Spleen (tissue), 11 donors: ENCODE data around the gene SLC25A10. TPM values are rescaled to one million over a fixed set of nuclear protein-coding genes. Genes with fewer than 3 reads are reported as not detected.

Experiments
- DNase-seq: peaks from one replicate; pipeline ENCODE4 v3.0.0-alpha.2; 2020
- H3K27ac ChIP-seq, 8 donors: fragments of 200-600 bp; sonication (generic) in 7 of 8; 1 replicate in 4 of 8; 2 replicates in 4 of 8; pipeline versions ENCODE4 v1.5.0 to v1.8.0; 2016 to 2021; ENCODE audit warnings: inconsistent platforms in 4 of 8, mild to moderate bottlenecking in 4 of 8, moderate library complexity in 1 of 8
- H3K27me3 ChIP-seq, 7 donors: fragments of 200-600 bp; sonication (generic) in 6 of 7; replicated peaks in 1 of 7; 1 replicate in 4 of 7; 2 replicates in 3 of 7; pipeline versions ENCODE4 v1.5.0 to v1.8.0; 2016 to 2021; ENCODE audit warnings: inconsistent platforms in 3 of 7, mild to moderate bottlenecking in 1 of 7
- H3K36me3 ChIP-seq, 6 donors: fragments of 200-600 bp; sonication (generic) in 5 of 6; 1 replicate in 4 of 6; 2 replicates in 2 of 6; pipeline versions ENCODE4 v1.5.0 to v1.8.0; 2016 to 2021; ENCODE audit warnings: inconsistent platforms in 2 of 6
- H3K4me1 ChIP-seq, 6 donors: fragments of 200-600 bp; sonication (generic) in 5 of 6; 1 replicate in 3 of 6; 2 replicates in 3 of 6; pipeline versions ENCODE4 v1.5.0 to v1.8.0; 2016 to 2021; ENCODE audit warnings: inconsistent platforms in 3 of 6
- H3K4me3 ChIP-seq, 8 donors: fragments of 200-600 bp; sonication (generic) in 7 of 8; 1 replicate in 4 of 8; 2 replicates in 4 of 8; pipeline versions ENCODE4 v1.5.0 to v1.8.0; 2016 to 2021; ENCODE audit warnings: inconsistent platforms in 4 of 8, mild to moderate bottlenecking in 4 of 8, moderate library complexity in 2 of 8
- H3K9me3 ChIP-seq, 8 donors: fragments of 200-600 bp; sonication (generic) in 7 of 8; 1 replicate in 4 of 8; 2 replicates in 4 of 8; pipeline versions ENCODE4 v1.5.0 to v1.8.0; 2016 to 2021; ENCODE audit warnings: inconsistent platforms in 4 of 8
- POLR2A ChIP-seq, 3 donors: fragments of 450-650 bp; IDR thresholded peaks; one replicate each; pipeline ENCODE4 v1.5.1; 2017; ENCODE audit warnings: antibody characterized with exemption in 3 of 3, mild to moderate bottlenecking in 1 of 3
- POLR2AphosphoS5 ChIP-seq, 3 donors: sonication (generic); formaldehyde crosslinking; IDR thresholded peaks; one replicate each; pipeline ENCODE4 v1.5.1; 2017; ENCODE audit warnings: antibody characterized with exemption in 3 of 3
- WGBS, 5 donors: extraction: QIAGEN DNeasy Blood & Tissue Kit in 3 of 5; methylation state at CpG; one replicate each; pipeline versions ENCODE4 v1.1.5 to v1.1.7; 2013 to 2018; 5-methylcytosine and 5-hydroxymethylcytosine counted together
- intact Hi-C: fragments of 100-400 bp; cut with DNase I; formaldehyde crosslinking; loops from one replicate; pipeline ENCODE4 v1.15.0; 2023; ENCODE audit warnings: low total_unique reads
- microRNA-seq, 3 donors: library from miRNA; unstranded; fragments of <30 nt; microRNA quantifications; one replicate each; pipeline versions ENCODE4 to v1.1.0, GENCODE V29; 2019 to 2020
- polyA plus RNA-seq, 3 donors: library from polyadenylated mRNA; stranded (reverse); fragments of 200-250 nt; gene quantifications; one replicate each; pipeline ENCODE4 v1.2.1, GENCODE V29; 2013
- small RNA-seq, 4 donors: library from RNA; depleted of rRNA; stranded (forward); fragments of <200 nt; gene quantifications; one replicate each; pipeline ENCODE3, GENCODE V24; 2016
- total RNA-seq, 7 donors: library from RNA; depleted of rRNA in 3 of 7; stranded (reverse); fragments of >200 nt in 3 of 7; fragmentation: NEBNext Ultra II Directional in 4 of 7; extraction: Animal tissue kit (Norgen Biotek cat#: 25700) in 4 of 7; gene quantifications; one replicate each; pipeline versions ENCODE4 v1.1.0 to v1.2.1, GENCODE V29; 2016 to 2021
- TF ChIP-seq, protein P1 (sequence below), 11 experiments: fragments of 200-600 bp in 7 of 11; fragments of 450-650 bp in 4 of 11; sonication (generic) in 4 of 11; IDR thresholded peaks in 8 of 11; conservative IDR thresholded peaks in 3 of 11; 1 replicate in 7 of 11; 2 replicates in 4 of 11; pipeline versions ENCODE4 v1.4.0 to v1.8.0; 2016 to 2021; ENCODE audit warnings: antibody characterized with exemption in 11 of 11, inconsistent platforms in 4 of 11, mild to moderate bottlenecking in 1 of 11
- donor health status: healthy with polysubstance abuse.
- donor health status: DM: no; HTN: no; CAD: no; lungs with moderate emphysema.
- donor health status: DM: no; HTN: no; CAD: no.
- donor health status: Bipolar disorder and iron deficiency.
- donor health status: healthy.
- donor health status: DM: no; HTN: no; CAD: no.
- donor health status: DM: yes; HTN: yes; CAD: no.

SLC25A10 gene
- total and polyA plus RNA-seq, 10 donors = 2.9 to 7.7 (median 4.0) TPM

DNA sequence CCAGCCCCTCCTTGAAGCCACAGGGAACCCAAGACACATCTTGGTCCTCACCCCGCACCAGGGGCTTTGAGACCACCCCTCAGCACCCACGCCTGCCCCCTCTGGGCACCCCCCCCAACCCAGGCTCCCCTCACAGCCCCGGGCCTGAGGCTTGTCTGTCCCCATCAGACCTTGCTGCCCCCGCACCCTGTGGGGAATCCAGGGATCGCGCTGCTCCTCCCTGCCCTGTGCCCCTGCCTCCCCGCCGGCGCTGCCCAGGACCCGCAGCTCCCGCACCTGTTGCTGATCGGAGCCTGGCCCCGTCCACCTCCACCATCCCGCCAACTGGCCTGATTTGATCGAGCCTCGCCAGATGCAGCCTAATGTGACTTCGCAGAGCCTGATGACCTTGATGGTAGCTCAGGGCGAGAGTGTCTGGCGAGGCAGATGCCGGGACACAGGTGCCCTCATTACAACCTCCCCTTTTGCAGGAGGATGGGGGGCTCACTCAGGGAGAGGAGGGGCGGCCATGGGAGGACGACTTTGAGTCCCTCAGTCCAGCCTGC, 29.0 kb downstream of the SLC25A10 start:
- Histone ChIP-seq H3K36me3 (no peaks in the 10 kb centered on the region), H3K4me3 (peak overlapping the region in 1 of 8 donors; percentile 1), H3K9me3 (no peaks in the 10 kb centered on the region), H3K27me3 (peaks cover 0 to 23% (median 0%) of the 10 kb centered on the region in 7 donors), H3K4me1 (peaks cover 0 to 22% (median 12%) of the 10 kb centered on the region in 6 donors), H3K27ac (peak overlapping the region in 2 of 8 donors; percentile 52 to 62)
- TF ChIP-seq POLR2A (IDR thresholded peaks at IDR 0.05) (no peak), POLR2AphosphoS5 (IDR thresholded peaks at IDR 0.05) (no peak)
- TF ChIP-seq, protein P1, sequence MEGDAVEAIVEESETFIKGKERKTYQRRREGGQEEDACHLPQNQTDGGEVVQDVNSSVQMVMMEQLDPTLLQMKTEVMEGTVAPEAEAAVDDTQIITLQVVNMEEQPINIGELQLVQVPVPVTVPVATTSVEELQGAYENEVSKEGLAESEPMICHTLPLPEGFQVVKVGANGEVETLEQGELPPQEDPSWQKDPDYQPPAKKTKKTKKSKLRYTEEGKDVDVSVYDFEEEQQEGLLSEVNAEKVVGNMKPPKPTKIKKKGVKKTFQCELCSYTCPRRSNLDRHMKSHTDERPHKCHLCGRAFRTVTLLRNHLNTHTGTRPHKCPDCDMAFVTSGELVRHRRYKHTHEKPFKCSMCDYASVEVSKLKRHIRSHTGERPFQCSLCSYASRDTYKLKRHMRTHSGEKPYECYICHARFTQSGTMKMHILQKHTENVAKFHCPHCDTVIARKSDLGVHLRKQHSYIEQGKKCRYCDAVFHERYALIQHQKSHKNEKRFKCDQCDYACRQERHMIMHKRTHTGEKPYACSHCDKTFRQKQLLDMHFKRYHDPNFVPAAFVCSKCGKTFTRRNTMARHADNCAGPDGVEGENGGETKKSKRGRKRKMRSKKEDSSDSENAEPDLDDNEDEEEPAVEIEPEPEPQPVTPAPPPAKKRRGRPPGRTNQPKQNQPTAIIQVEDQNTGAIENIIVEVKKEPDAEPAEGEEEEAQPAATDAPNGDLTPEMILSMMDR (IDR thresholded peaks at IDR 0.05 in 8 of 11, conservative IDR thresholded peaks at IDR 0.05 in 3 of 11) = no peak
- DNase-seq = no peak
- intact Hi-C loops = no loop called here
- WGBS, 5 donors = 35 to 57% (median 44%) methylated on average over 13 to 22 of the region's 22 CpGs

DNA sequence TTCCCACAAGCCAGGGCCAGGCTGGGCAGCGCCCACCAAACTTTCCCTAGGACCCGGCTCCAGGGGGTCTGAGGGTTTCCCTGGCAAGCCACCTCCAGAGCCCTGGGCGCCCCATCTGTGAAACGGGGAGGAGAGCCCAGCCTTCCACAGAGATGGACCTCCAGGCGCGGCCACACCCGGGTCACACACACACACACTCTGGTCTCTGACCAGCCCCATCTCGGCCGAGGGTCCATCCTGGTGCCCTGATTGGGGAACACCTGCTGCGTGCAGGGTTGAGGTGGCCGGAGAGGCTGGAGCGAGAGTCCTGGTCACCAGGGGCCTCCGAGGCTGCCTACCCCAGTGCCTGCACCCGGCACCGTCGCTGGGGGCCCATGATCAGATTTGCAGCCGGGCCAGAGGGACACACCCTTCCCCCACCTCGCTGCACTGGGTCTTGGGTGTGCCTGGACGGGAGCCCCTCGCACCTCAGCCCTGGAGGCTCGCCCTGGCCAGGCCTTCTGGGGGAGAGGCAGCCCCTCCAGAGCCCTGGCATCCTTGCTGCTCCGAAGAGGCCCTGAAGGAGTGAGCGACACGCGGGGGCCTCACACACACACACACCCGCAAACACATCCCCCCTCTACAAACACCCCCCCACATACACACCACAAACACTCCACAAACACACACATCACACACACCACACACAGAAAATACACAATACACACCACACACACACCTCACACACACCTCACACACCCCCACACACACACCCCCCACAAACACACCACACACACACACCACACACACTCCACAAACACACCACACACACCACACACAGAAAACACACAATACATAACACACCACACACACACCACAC, 29.7 kb downstream of the SLC25A10 start:
- Histone ChIP-seq H3K4me1 (peaks cover 0 to 20% (median 11%) of the 10 kb centered on the region in 6 donors), H3K27ac (peak overlapping the region in 1 of 8 donors; percentile 62), H3K36me3 (no peaks in the 10 kb centered on the region), H3K27me3 (peaks cover 0 to 20% (median 0%) of the 10 kb centered on the region in 7 donors), H3K9me3 (no peaks in the 10 kb centered on the region), H3K4me3 (no peak overlapping the region)
- 57 to 69% (median 64%) methylated on average over 16 to 26 of the region's 26 CpGs for WGBS, 5 donors
- DNase-seq = no peak
- TF ChIP-seq POLR2A (IDR thresholded peaks at IDR 0.05) (no peak), POLR2AphosphoS5 (IDR thresholded peaks at IDR 0.05) (no peak)
- TF ChIP-seq, protein P1 (IDR thresholded peaks at IDR 0.05 in 8 of 11, conservative IDR thresholded peaks at IDR 0.05 in 3 of 11) = no peak
- intact Hi-C loops = no loop called here

Small RNAs within 50 kb of the gene (microRNA-seq; reads per million reads assigned to microRNA genes)
- gene MIR6786 = 0 to 2.1 (median 0.72) reads per million in 3 donors

Small RNAs within 50 kb of the gene (small RNA-seq; reads per million reads assigned to genes)
- gene MIR6786 = 0 to 0.14 (median 0.04) reads per million in 4 donors

Other genes starting within 250 kb of the SLC25A10 start
- 1,000 to 10,000 TPM; 1,726 to 6,270 (median 2,803) TPM for gene ACTG1, start 199.5 kb upstream of the SLC25A10 start, total RNA-seq
- 1,000 to 10,000 TPM; 1,119 to 1,902 (median 1,793) TPM for gene ACTG1, start 199.5 kb upstream of the SLC25A10 start, polyA plus RNA-seq
- 1 to 10 TPM; 1.2 to 4.0 (median 2.8) TPM for gene FSCN2, start 183.9 kb upstream of the SLC25A10 start, total RNA-seq
- 1 to 10 TPM in 1 of 3 donors, under 1 TPM in 2; 0.41 to 2.6 (median 0.76) TPM for gene FSCN2, start 183.9 kb upstream of the SLC25A10 start, polyA plus RNA-seq
- gene FAAP100, start 159.9 kb upstream of the SLC25A10 start, total RNA-seq = 10 to 100 TPM; 36.8 to 59.2 (median 50.2) TPM
- gene FAAP100, start 159.9 kb upstream of the SLC25A10 start, polyA plus RNA-seq = 10 to 100 TPM; 32.2 to 77.2 (median 52.0) TPM
- gene NPLOC4, start 75.2 kb upstream of the SLC25A10 start, total RNA-seq = 100 to 1,000 TPM in 4 of 7 donors, 10 to 100 TPM in 3; 68.8 to 130 (median 101) TPM
- gene NPLOC4, start 75.2 kb upstream of the SLC25A10 start, polyA plus RNA-seq = 10 to 100 TPM; 19.3 to 42.8 (median 32.2) TPM
- 1 to 10 TPM in 3 of 7 donors, under 1 TPM in 2, not detected in 2; 0.37 to 1.4 (median 1.1) TPM for gene TSPAN10, start 75.1 kb upstream of the SLC25A10 start, total RNA-seq
- gene TSPAN10, start 75.1 kb upstream of the SLC25A10 start, polyA plus RNA-seq = 1 to 10 TPM in 2 of 3 donors, under 1 TPM in 1; 0.83 to 3.0 (median 2.9) TPM
- 10 to 100 TPM in 6 of 7 donors, 1 to 10 TPM in 1; 6.7 to 26.8 (median 16.4) TPM for gene PDE6G, start 55.7 kb upstream of the SLC25A10 start, total RNA-seq
- 10 to 100 TPM; 17.8 to 27.0 (median 25.8) TPM for gene PDE6G, start 55.7 kb upstream of the SLC25A10 start, polyA plus RNA-seq
- 10 to 100 TPM; 29.4 to 53.8 (median 32.1) TPM for gene OXLD1, start 45.7 kb upstream of the SLC25A10 start, total RNA-seq
- gene OXLD1, start 45.7 kb upstream of the SLC25A10 start, polyA plus RNA-seq = 100 to 1,000 TPM; 102 to 110 (median 106) TPM
- 10 to 100 TPM; 10.7 to 24.2 (median 19.0) TPM for gene CCDC137, start 45.5 kb upstream of the SLC25A10 start, total RNA-seq
- gene CCDC137, start 45.5 kb upstream of the SLC25A10 start, polyA plus RNA-seq = 10 to 100 TPM; 20.7 to 40.1 (median 21.4) TPM
- gene ARL16, start 28.5 kb upstream of the SLC25A10 start, total RNA-seq = 10 to 100 TPM; 22.5 to 36.6 (median 29.1) TPM
- 10 to 100 TPM; 56.0 to 93.5 (median 79.8) TPM for gene ARL16, start 28.5 kb upstream of the SLC25A10 start, polyA plus RNA-seq
- 100 to 1,000 TPM in 4 of 7 donors, 10 to 100 TPM in 3; 62.3 to 134 (median 106) TPM for gene HGS, start 28.3 kb upstream of the SLC25A10 start, total RNA-seq
- gene HGS, start 28.3 kb upstream of the SLC25A10 start, polyA plus RNA-seq = 100 to 1,000 TPM in 2 of 3 donors, 10 to 100 TPM in 1; 61.3 to 133 (median 119) TPM
- gene MRPL12, start 8.9 kb upstream of the SLC25A10 start, total RNA-seq = 10 to 100 TPM; 36.2 to 68.5 (median 43.2) TPM
- 100 to 1,000 TPM in 2 of 3 donors, 10 to 100 TPM in 1; 71.7 to 160 (median 121) TPM for gene MRPL12, start 8.9 kb upstream of the SLC25A10 start, polyA plus RNA-seq
- gene GCGR, start 91.9 kb downstream of the SLC25A10 start, total RNA-seq = under 1 TPM in 1 of 7 donors, not detected in 6; 0.37 TPM
- gene GCGR, start 91.9 kb downstream of the SLC25A10 start, polyA plus RNA-seq = under 1 TPM; 0.06 to 0.15 (median 0.13) TPM
- gene MCRIP1, start 121.0 kb downstream of the SLC25A10 start, total RNA-seq = 10 to 100 TPM; 47.5 to 71.3 (median 52.6) TPM
- 100 to 1,000 TPM in 2 of 3 donors, 10 to 100 TPM in 1; 75.9 to 182 (median 111) TPM for gene MCRIP1, start 121.0 kb downstream of the SLC25A10 start, polyA plus RNA-seq
- not detected for gene PPP1R27, start 122.8 kb downstream of the SLC25A10 start, total RNA-seq
- gene PPP1R27, start 122.8 kb downstream of the SLC25A10 start, polyA plus RNA-seq = under 1 TPM in 2 of 3 donors, not detected in 1; 0.09 to 0.39 TPM
- gene P4HB, start 148.3 kb downstream of the SLC25A10 start, total RNA-seq = 1,000 to 10,000 TPM in 3 of 7 donors, 100 to 1,000 TPM in 4; 561 to 1,208 (median 823) TPM
- 100 to 1,000 TPM; 161 to 366 (median 188) TPM for gene P4HB, start 148.3 kb downstream of the SLC25A10 start, polyA plus RNA-seq
- gene ARHGDIA, start 159.1 kb downstream of the SLC25A10 start, total RNA-seq = 100 to 1,000 TPM; 155 to 392 (median 293) TPM
- 100 to 1,000 TPM; 131 to 261 (median 137) TPM for gene ARHGDIA, start 159.1 kb downstream of the SLC25A10 start, polyA plus RNA-seq
- gene ALYREF, start 179.3 kb downstream of the SLC25A10 start, total RNA-seq = 10 to 100 TPM; 31.5 to 70.0 (median 50.7) TPM
- 10 to 100 TPM; 23.6 to 56.6 (median 45.7) TPM for gene ALYREF, start 179.3 kb downstream of the SLC25A10 start, polyA plus RNA-seq
- gene ANAPC11, start 179.4 kb downstream of the SLC25A10 start, total RNA-seq = 10 to 100 TPM; 52.9 to 99.4 (median 54.9) TPM
- gene ANAPC11, start 179.4 kb downstream of the SLC25A10 start, polyA plus RNA-seq = 100 to 1,000 TPM; 113 to 184 (median 179) TPM
- gene NPB, start 190.0 kb downstream of the SLC25A10 start, total RNA-seq = 1 to 10 TPM in 3 of 7 donors, under 1 TPM in 3, not detected in 1; 0.23 to 2.9 (median 0.74) TPM
- 1 to 10 TPM; 2.2 to 4.8 (median 3.0) TPM for gene NPB, start 190.0 kb downstream of the SLC25A10 start, polyA plus RNA-seq
- 10 to 100 TPM; 12.5 to 25.5 (median 14.6) TPM for gene PCYT2, start 199.1 kb downstream of the SLC25A10 start, total RNA-seq
- 10 to 100 TPM; 16.1 to 22.7 (median 19.4) TPM for gene PCYT2, start 199.1 kb downstream of the SLC25A10 start, polyA plus RNA-seq
- 10 to 100 TPM; 34.5 to 53.1 (median 37.5) TPM for gene SIRT7, start 205.9 kb downstream of the SLC25A10 start, total RNA-seq
- gene SIRT7, start 205.9 kb downstream of the SLC25A10 start, polyA plus RNA-seq = 10 to 100 TPM; 28.5 to 54.5 (median 54.2) TPM
- 10 to 100 TPM; 22.3 to 41.4 (median 24.2) TPM for gene MAFG, start 215.5 kb downstream of the SLC25A10 start, total RNA-seq
- 10 to 100 TPM in 1 of 3 donors, 1 to 10 TPM in 2; 3.2 to 14.2 (median 3.7) TPM for gene MAFG, start 215.5 kb downstream of the SLC25A10 start, polyA plus RNA-seq
- 10 to 100 TPM in 1 of 7 donors, 1 to 10 TPM in 6; 3.4 to 10.8 (median 5.5) TPM for gene PYCR1, start 225.0 kb downstream of the SLC25A10 start, total RNA-seq
- gene PYCR1, start 225.0 kb downstream of the SLC25A10 start, polyA plus RNA-seq = 1 to 10 TPM; 1.7 to 6.4 (median 5.0) TPM
- not detected for gene MYADML2, start 234.9 kb downstream of the SLC25A10 start, total RNA-seq
- gene MYADML2, start 234.9 kb downstream of the SLC25A10 start, polyA plus RNA-seq = not detected
- under 1 TPM in 2 of 7 donors, not detected in 5; 0.28 to 0.85 TPM for gene NOTUM, start 248.9 kb downstream of the SLC25A10 start, total RNA-seq
- gene NOTUM, start 248.9 kb downstream of the SLC25A10 start, polyA plus RNA-seq = under 1 TPM; 0.03 to 0.11 (median 0.06) TPM